SK-N-SH (cell line): ENCODE data around the gene APBA3. TPM values are rescaled to one million over a fixed set of nuclear protein-coding genes. Genes with fewer than 3 reads are reported as not detected.

Experiments
- CTCF ChIA-PET: fragments of 300-600, 350-600 bp; formaldehyde crosslinking; extraction: SDS; loops from one replicate; lab custom pipeline; 2021; lab: Yijun Ruan, JAX
- POLR2A ChIA-PET: fragments of 350-600 bp; sonication (Branson Sonifier 250); formaldehyde crosslinking; extraction: SDS; loops from one replicate; lab custom pipeline; 2020; ENCODE audit warnings: antibody characterized with exemption, inconsistent platforms; lab: Yijun Ruan, JAX
- DNase-seq: peaks from one replicate; pipeline ENCODE4 v3.0.0; 2012
- H2AFZ ChIP-seq: fragments of 200-600 bp; sonication (generic); 2 replicates; pipeline ENCODE4 v1.8.1; 2016; ENCODE audit warnings: antibody characterized with exemption, mild to moderate bottlenecking, low read depth
- H3F3A ChIP-seq: fragments of 200-600 bp; sonication (generic); replicated peaks from 2 replicates; pipeline ENCODE3; 2016; ENCODE audit warnings: antibody characterized with exemption, mild to moderate bottlenecking; ENCODE audit not compliant: insufficient read depth
- H3K27ac ChIP-seq, 2 experiments: fragments of 200-500 bp in 1 of 2; fragments of 200-600 bp in 1 of 2; sonication (Bioruptor generic) in 1 of 2; sonication (generic), shearing (Covaris generic) in 1 of 2; 2 replicates each; pipeline versions ENCODE4 v1.5.1 to v1.6.1; 2014 to 2016; ENCODE audit warnings: low read depth in 2 of 2, inconsistent platforms in 1 of 2, low read length in 1 of 2, mild to moderate bottlenecking in 1 of 2, mixed read lengths in 1 of 2
- H3K27me3 ChIP-seq: fragments of 200-600 bp; sonication (generic), shearing (Covaris generic); 2 replicates; pipeline ENCODE4 v1.6.1; 2016; ENCODE audit warnings: mixed run types; ENCODE audit not compliant: insufficient read depth
- H3K36me3 ChIP-seq, 2 experiments: fragments of 200-500 bp in 1 of 2; fragments of 200-600 bp in 1 of 2; sonication (Bioruptor generic) in 1 of 2; sonication (generic) in 1 of 2; replicated peaks in 1 of 2; 2 replicates each; pipeline versions ENCODE3 to v1.5.1; 2014 to 2016; ENCODE audit warnings: low read length in 1 of 2, mild to moderate bottlenecking in 1 of 2; ENCODE audit not compliant: insufficient read depth in 2 of 2, control insufficient read depth in 1 of 2
- H3K4me1 ChIP-seq, 2 experiments: fragments of 200-500 bp in 1 of 2; fragments of 200-600 bp in 1 of 2; sonication (Bioruptor generic) in 1 of 2; sonication (generic), shearing (Covaris generic) in 1 of 2; 2 replicates each; pipeline versions ENCODE4 v1.5.1 to v1.6.1; 2014 to 2016; ENCODE audit warnings: low read depth in 1 of 2, low read length in 1 of 2, mixed run types in 1 of 2; ENCODE audit not compliant: insufficient read depth in 2 of 2, control insufficient read depth in 1 of 2
- H3K4me2 ChIP-seq: fragments of 200-600 bp; sonication (generic), shearing (Covaris generic); 2 replicates; pipeline ENCODE4 v1.6.1; 2017; ENCODE audit warnings: mixed run types
- H3K4me3 ChIP-seq, 2 experiments: fragments of 200-500 bp in 1 of 2; fragments of 200-600 bp in 1 of 2; sonication (Bioruptor generic) in 1 of 2; sonication (generic), shearing (Covaris generic) in 1 of 2; 2 replicates each; pipeline versions ENCODE4 v1.5.1 to v1.8.1; 2014 to 2016; ENCODE audit warnings: low read depth in 2 of 2, inconsistent platforms in 1 of 2, low read length in 1 of 2, mild to moderate bottlenecking in 1 of 2, mixed read lengths in 1 of 2, moderate library complexity in 1 of 2
- H3K79me2 ChIP-seq: fragments of 200-600 bp; sonication (generic); 2 replicates; pipeline ENCODE4 v1.8.1; 2017; ENCODE audit warnings: mild to moderate bottlenecking; ENCODE audit not compliant: insufficient read depth
- H3K9ac ChIP-seq: fragments of 200-600 bp; sonication (generic); 2 replicates; pipeline ENCODE4 v1.6.1; 2017; ENCODE audit warnings: mixed run types
- H3K9me2 ChIP-seq: fragments of 200-600 bp; sonication (generic); 2 replicates; pipeline ENCODE4 v1.6.1; 2017; ENCODE audit warnings: mixed run types
- H3K9me3 ChIP-seq: fragments of 200-600 bp; sonication (generic); 2 replicates; pipeline ENCODE4 v1.6.1; 2017; ENCODE audit warnings: mixed run types, mild to moderate bottlenecking, moderate library complexity
- H4K20me1 ChIP-seq: fragments of 200-600 bp; sonication (generic); 2 replicates; pipeline ENCODE4 v1.6.1; 2017; ENCODE audit warnings: mild to moderate bottlenecking, mixed run types; ENCODE audit not compliant: insufficient read depth
- CHD2 ChIP-seq: fragments of 150-350 bp; IDR thresholded peaks from 2 replicates; pipeline ENCODE4 v1.6.1; 2018; ENCODE audit warnings: low read length; ENCODE audit not compliant: partially characterized antibody
- EZH2phosphoT487 ChIP-seq: fragments of 200-600 bp; sonication (generic); IDR thresholded peaks from 2 replicates; pipeline ENCODE4 v1.6.1; 2017; ENCODE audit warnings: low read depth, mixed run types, mild to moderate bottlenecking, antibody characterized with exemption, moderate library complexity, borderline replicate concordance
- FOSL2 ChIP-seq: IDR thresholded peaks from 2 replicates; pipeline ENCODE4 v1.4.0; 2012; ENCODE audit warnings: low read depth, mild to moderate bottlenecking, moderate library complexity, borderline replicate concordance
- FOXJ3 ChIP-seq: sonication (generic); formaldehyde crosslinking; IDR thresholded peaks from 2 replicates; pipeline ENCODE4 v1.5.1; 2020; ENCODE audit warnings: mild to moderate bottlenecking, missing genetic modification reagents
- GATA2 ChIP-seq: sonication (generic); formaldehyde crosslinking; IDR thresholded peaks from 2 replicates; pipeline ENCODE4 v1.5.0; 2020; ENCODE audit warnings: mild to moderate bottlenecking, missing genetic modification reagents
- MEF2A ChIP-seq: IDR thresholded peaks from 2 replicates; pipeline ENCODE4 v1.4.0; 2012; ENCODE audit warnings: low read depth, borderline replicate concordance
- MXI1 ChIP-seq: IDR thresholded peaks from 2 replicates; pipeline ENCODE4 v1.6.1; 2012; ENCODE audit warnings: mild to moderate bottlenecking, low read depth, low read length, improper control_type of control experiment
- NFIC ChIP-seq: IDR thresholded peaks from 2 replicates; pipeline ENCODE4 v1.4.0; 2012; ENCODE audit warnings: borderline replicate concordance
- NRF1 ChIP-seq: IDR thresholded peaks from 2 replicates; pipeline ENCODE4 v1.6.1; 2012; ENCODE audit warnings: low read depth, mild to moderate bottlenecking, low read length
- PBX3 ChIP-seq: IDR thresholded peaks from 2 replicates; pipeline ENCODE4; 2012
- POLR2AphosphoS5 ChIP-seq: IDR thresholded peaks from 2 replicates; pipeline ENCODE4 v1.6.1; 2012; ENCODE audit warnings: low read depth, low read length
- RFX5 ChIP-seq: IDR thresholded peaks from 2 replicates; pipeline ENCODE4 v1.6.1; 2012; ENCODE audit warnings: mild to moderate bottlenecking, improper control_type of control experiment, low read length
- SIN3A ChIP-seq: IDR thresholded peaks from 2 replicates; pipeline ENCODE4 v1.6.1; 2012; ENCODE audit warnings: low read depth, mild to moderate bottlenecking, low read length, moderate library complexity, borderline replicate concordance
- SMC3 ChIP-seq: IDR thresholded peaks from 2 replicates; pipeline ENCODE4 v1.6.1; 2012; ENCODE audit warnings: low read depth, low read length, improper control_type of control experiment
- TAF1 ChIP-seq: IDR thresholded peaks from 2 replicates; pipeline ENCODE4 v1.6.1; 2012; ENCODE audit warnings: low read depth, mild to moderate bottlenecking, low read length, moderate library complexity, borderline replicate concordance
- TEAD4 ChIP-seq: IDR thresholded peaks from 2 replicates; pipeline ENCODE4 v1.4.0; 2012; ENCODE audit warnings: mild to moderate bottlenecking, borderline replicate concordance; ENCODE audit not compliant: insufficient read depth
- USF1 ChIP-seq: IDR thresholded peaks from 2 replicates; pipeline ENCODE4 v1.4.0; 2012; ENCODE audit warnings: low read depth, borderline replicate concordance
- USF2 ChIP-seq: fragments of 150-350 bp; IDR thresholded peaks from 2 replicates; pipeline ENCODE4 v1.6.1; 2017; ENCODE audit warnings: antibody characterized with exemption, low read length, low read depth, borderline replicate concordance
- ZBTB33 ChIP-seq: IDR thresholded peaks from 2 replicates; pipeline ENCODE4 v1.4.0; 2012; ENCODE audit warnings: low read depth, borderline replicate concordance
- WGBS: methylation state at CpG from one replicate; pipeline ENCODE4 v1.1.6; 2017; ENCODE audit warnings: low lambda C conversion rate; 5-methylcytosine and 5-hydroxymethylcytosine counted together
- polyA plus RNA-seq, 3 experiments: library from polyadenylated mRNA; depleted of rRNA; stranded (reverse); fragments of >200 nt; gene quantifications; 2 replicates each; pipeline ENCODE4 v1.2.3, GENCODE V29; 2012

APBA3 gene
- polyA plus RNA-seq, 1 of the 3 experiments (the other 2 are of a cell fraction) = 10.6 TPM

- H3K9ac ChIP-seq = no peak overlapping the region
- peaks cover 9 to 12% of the 10 kb centered on the region in 2 experiments for H3K36me3 ChIP-seq
- 91% methylated on average over 8 of the region's 51 CpGs for WGBS
- CTCF ChIA-PET = no interaction called here
- H3K4me2 ChIP-seq = no peak overlapping the region
- H3K4me1 ChIP-seq = no peaks in the 10 kb centered on the region
- H2AFZ ChIP-seq = no peak overlapping the region
- no peaks in the 10 kb centered on the region for H3K9me3 ChIP-seq
- H3K27me3 ChIP-seq = no peaks in the 10 kb centered on the region
- H3K27ac ChIP-seq = no peak overlapping the region
- TF ChIP-seq GATA2 (CRISPR knock-in tag) = no peak
- TF ChIP-seq CHD2 = no peak
- TF ChIP-seq TEAD4 = no peak
- no peak for TF ChIP-seq PBX3
- TF ChIP-seq NFIC = no peak
- TF ChIP-seq USF2 = no peak
- no peak for TF ChIP-seq MXI1
- TF ChIP-seq FOSL2 = no peak
- TF ChIP-seq USF1 = no peak
- TF ChIP-seq POLR2AphosphoS5 = no peak
- no peak for TF ChIP-seq MEF2A
- no peak for TF ChIP-seq TAF1
- TF ChIP-seq SIN3A = no peak
- no peak for TF ChIP-seq SMC3
- H3F3A ChIP-seq = no peaks in the 10 kb centered on the region
- no peak overlapping the region for H3K4me3 ChIP-seq
- POLR2A ChIA-PET = no interaction called here
- no peaks in the 10 kb centered on the region for H3K9me2 ChIP-seq
- H4K20me1 ChIP-seq = no peaks in the 10 kb centered on the region
- no peak for DNase-seq
- no peaks in the 10 kb centered on the region for H3K79me2 ChIP-seq
Observed at GRCh38 chr19:3753631-3754410, 7.7 kb downstream of the APBA3 start.

- Histone ChIP-seq H3K27me3 (no peaks in the 10 kb centered on the region), H3K36me3 (peaks cover 5 to 12% of the 10 kb centered on the region in 2 experiments), H3K9me2 (no peaks in the 10 kb centered on the region), H3K9me3 (no peaks in the 10 kb centered on the region), H2AFZ (no peak overlapping the region), H3F3A (no peaks in the 10 kb centered on the region), H3K4me1 (no peaks in the 10 kb centered on the region), H3K4me3 (no peak overlapping the region), H3K79me2 (no peaks in the 10 kb centered on the region), H4K20me1 (no peaks in the 10 kb centered on the region), H3K4me2 (no peak overlapping the region), H3K27ac (no peak overlapping the region), H3K9ac (no peak overlapping the region)
- ChIA-PET CTCF (interaction anchor here (1.1 to 3.4 kb wide), 2 partner anchors 9 to 29 kb away, joined by 3 to 13 read pairs; partner anchors contain the start of genes APBA3 and MRPL54), POLR2A (interaction anchor here (0.9 kb wide), 1 partner anchor 10 kb away, joined by 4 read pairs; the partner anchor contains the start of gene MRPL54)
- whole genome bisulfite sequencing = no CpG with 5 or more reads among the region's 25 CpGs
- TF ChIP-seq RFX5 (no peak), EZH2phosphoT487 (no peak), FOXJ3 (CRISPR knock-in tag) (no peak), CHD2 (no peak), USF2 (no peak), ZBTB33 (no peak), MXI1 (no peak), NRF1 (no peak)
- no peak for DNase-seq
Observed at GRCh38 chr19:3752492-3752891, 9.0 kb downstream of the APBA3 start.
